NCI-H1417 (cell line): ENCODE data around the gene IL1RAPL1.

ENCODE experiments used
- DNase-seq, 3 experiments: peaks; one replicate each; lab custom pipeline; 2025; lab: John Stamatoyannopoulos, UW

Gene IL1RAPL1

DNA sequence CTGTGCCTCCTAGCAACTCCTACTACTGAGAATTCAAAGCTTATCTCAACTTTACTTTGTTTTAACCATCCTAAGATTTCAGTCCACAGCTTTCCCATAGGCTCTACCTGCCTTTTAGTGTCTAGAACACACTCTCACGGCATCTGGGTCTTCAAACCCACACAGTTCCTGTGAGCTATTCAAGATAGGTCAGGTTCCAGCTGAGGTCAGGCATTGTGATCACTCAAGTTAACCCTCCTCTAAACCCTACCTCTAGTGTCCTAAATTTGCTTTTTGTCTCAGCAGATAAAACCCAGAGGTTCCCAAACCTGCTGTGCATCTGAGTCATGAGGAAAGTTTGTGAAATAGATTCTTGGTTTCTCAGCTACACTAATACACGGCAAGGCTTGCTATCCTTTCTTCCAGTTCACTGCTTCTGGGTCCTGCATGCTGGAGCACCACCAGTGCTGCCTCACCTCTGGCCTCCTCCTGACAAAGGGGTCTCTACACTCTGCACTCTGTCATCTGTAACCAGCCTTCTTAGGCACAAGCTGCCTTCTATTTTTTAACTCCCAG lies 1303.5 kb downstream of the IL1RAPL1 start:
- DNase-seq = no peak

DNA sequence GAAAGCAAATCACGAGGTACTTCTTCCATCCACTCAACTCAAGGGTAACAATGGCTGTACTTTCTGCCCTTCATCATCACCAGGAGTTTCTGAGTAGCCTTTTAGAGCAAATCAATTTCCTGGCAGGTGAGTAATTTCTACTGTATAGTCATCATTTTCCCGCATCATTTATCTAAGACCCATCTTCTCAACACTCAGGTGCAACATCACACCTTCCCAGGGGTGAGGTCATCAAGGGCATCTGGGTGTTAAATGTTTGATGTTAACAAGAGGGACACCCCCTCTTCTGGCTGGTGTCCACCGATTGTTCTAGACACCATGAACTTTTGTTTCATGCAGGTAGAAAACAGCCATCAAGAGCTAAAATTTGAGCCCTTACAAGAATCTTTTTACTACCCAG lies 1314.8 kb downstream of the IL1RAPL1 start:
- DNase-seq = no peak

DNA sequence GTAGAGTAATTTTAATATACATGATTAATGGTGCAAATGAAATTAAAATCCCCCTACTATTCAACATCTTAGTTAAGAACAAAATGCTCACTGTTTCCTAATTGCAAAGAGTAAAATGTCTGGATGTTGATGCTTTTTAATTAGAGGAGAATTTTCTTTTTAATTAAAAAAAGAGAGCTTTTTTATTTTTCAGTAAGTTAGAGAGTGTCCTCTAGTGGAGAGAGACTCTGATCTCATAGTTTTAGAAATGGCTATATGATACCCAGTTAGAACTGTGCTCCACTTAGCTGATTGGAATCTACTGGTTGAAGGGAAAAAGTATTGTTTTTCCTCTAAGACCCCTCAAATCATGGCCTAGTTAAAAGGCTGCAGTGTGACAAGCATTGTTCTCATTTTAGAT lies 1316.1 kb downstream of the IL1RAPL1 start:
- DNase-seq = peak in 1 of 3 experiments; percentile 44

DNA sequence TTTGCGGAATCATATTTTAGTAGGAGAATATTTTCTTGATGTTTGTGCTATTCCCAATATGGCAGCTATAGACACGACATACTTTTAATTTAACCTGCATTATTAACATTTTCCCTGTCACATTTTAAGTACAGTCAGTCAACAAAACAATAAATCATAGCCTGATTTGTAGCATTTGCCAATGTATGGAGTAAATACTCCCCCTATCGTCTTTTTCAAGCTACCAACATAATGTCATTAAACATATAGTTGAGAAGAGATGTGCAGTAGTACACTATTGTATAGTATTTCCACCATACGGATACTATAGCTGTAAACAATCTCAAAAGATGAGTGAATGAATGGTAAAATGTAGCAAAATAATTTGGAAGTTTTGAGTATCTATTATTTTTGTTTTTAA lies 1324.4 kb downstream of the IL1RAPL1 start:
- peak in 1 of 3 experiments; percentile 42 for DNase-seq

- no peak for DNase-seq
Measured at GRCh38 chrX:29913647-29914046, 1326.4 kb downstream of the IL1RAPL1 start.

DNA sequence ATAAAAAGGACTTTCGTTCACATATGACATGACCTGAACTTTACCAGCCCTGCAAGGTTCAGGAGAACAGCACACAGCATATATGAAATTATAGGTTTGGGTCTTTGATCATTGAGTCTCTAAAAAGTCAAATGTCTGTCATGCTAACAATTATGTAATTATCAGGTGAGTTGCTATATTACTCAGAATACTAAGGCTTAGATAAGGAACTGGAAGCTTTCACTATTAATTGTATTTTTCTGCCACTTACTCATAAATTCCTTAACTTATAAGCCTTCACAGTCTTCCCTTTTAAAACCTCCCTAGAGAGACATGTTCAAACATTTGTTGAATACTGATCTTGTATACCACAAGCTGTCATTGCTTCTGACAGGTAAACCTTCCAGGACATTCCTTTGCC lies 1335.4 kb downstream of the IL1RAPL1 start:
- no peak for DNase-seq

DNA sequence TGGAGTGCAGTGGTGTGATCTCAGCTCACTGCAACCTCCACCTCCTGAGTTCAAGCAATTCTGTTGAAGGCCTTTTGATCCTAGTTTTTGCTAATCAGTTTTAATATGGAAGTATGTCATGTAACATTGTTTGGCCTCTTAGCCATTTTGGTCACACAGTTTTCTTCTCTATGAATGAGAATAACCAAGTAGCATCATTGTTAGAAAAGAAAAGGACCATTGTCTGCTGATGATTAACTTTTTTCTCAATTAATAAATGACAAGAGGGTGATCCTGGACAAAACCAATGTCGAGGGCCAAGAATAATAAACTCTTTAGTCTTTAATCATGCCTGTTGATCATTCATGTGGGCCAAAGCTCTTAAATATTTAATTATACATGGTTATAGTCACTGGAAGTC lies 1338.8 kb downstream of the IL1RAPL1 start:
- DNase-seq = no peak

DNA sequence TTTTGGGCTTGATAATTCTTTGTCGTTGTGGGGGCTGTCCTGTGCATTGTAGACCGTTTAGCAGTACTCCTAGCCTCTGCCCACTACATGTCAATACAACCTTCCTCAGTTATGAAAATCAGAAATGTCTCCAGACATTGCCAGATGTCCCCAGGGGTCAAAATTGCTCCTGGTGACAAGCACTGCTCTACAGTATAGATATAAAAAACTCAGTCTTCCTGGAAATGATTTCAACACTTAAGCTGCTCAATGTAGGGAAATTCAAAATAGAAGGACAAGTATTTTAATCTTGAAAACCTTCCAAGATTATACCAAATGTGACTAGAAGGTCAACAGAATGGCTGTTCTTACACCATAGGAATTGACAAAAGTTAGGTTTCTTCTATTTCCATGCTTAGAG lies 1339.4 kb downstream of the IL1RAPL1 start:
- DNase-seq = no peak

- no peak for DNase-seq
Measured at GRCh38 chrX:29935455-29935854, 1348.2 kb downstream of the IL1RAPL1 start.

DNA sequence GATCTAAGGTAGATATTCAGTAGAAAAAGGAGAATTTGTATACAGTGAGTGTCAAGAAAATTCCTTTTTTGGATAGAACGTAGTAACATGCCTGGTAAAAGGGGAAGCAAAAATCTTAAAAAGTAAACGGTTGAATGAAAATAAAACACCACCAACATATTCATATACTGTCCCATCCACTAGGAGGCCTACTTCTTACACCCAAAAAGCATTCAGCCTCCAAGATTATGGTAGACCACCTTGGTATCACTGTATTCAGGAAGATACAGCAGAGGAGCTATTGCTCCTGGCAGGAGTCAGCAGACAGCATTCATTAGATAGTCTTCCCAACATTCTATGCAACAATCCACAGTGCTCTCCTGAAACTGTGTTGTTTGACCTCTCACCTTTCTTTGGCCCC lies 1353.5 kb downstream of the IL1RAPL1 start:
- DNase-seq = no peak

DNA sequence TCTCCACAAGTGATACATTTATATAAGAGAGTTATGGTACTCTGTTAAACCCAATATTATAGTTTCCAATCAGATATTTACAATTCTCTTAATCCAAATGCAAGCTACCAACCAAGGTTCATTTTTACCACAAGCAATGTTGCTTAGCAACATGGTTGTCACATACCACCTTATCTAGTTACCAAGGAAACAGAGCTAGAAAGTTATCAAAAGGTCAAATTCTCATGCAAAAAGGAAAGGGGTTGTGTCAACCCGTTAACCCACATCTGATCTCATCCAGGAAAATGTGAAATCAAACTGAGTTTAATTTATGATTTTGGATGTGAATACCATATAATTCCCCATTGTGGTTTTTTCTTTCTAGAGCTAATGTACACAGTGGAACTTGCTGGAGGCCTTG lies 1354.0 kb downstream of the IL1RAPL1 start:
- DNase-seq = no peak

DNA sequence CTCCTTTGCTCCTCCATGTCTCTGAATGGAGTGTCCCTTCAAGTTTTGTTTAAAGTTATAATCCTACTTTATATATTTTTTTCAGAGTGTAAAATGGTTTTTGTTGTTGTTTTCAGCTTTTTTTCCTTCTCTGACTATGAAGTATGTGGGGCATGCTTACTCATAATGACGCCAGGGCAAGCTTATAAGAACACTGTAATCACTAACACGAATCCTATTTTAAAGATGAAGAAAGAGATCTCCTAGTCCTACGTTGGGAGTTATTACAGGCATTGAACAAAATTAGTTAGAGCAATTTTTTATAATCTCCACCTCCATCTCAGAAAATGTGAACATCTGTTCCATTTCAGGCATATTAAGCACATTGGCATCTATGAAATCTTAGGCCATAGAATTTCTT lies 1360.0 kb downstream of the IL1RAPL1 start:
- DNase-seq = no peak

DNA sequence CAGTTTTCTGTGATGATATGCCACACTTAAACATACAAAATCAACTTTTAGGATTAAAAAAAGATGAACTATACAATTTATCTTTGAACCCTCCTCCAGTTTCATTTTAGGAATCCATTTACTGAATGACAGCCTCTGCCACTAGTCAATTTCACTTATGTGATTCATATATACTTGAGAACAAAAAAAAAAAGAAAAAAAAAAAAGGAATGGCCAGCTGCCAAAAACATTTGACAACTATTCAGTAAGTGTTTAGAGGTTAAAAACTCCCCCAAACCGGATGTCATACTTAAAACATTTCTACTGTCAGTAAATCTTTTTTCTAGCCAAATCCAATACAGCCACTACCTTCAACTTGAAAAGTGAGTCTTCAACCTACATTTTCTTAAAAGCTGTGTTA lies 1361.4 kb downstream of the IL1RAPL1 start:
- peak in 1 of 3 experiments; percentile 24 for DNase-seq

DNA sequence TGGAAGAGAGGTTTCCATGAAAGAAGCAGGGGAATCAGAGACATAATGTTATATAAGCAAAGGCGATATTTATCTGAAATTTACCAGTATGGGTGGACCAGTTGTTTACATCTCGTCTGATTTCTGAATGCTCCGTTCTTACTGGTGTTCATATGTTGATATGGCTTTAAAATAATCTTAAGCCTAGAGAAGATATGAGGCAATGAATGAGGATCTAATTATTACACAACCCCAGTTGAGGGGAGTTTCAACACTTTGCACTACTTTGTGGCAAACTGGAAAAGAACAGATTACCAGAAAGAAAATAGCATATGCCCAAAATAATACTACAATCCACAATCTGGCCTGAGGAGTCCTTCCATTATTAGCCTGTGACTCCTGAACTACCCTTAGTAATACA lies 1364.8 kb downstream of the IL1RAPL1 start:
- DNase-seq = no peak

- no peak for DNase-seq
Measured at GRCh38 chrX:29962061-29962460, 1374.8 kb downstream of the IL1RAPL1 start.

DNA sequence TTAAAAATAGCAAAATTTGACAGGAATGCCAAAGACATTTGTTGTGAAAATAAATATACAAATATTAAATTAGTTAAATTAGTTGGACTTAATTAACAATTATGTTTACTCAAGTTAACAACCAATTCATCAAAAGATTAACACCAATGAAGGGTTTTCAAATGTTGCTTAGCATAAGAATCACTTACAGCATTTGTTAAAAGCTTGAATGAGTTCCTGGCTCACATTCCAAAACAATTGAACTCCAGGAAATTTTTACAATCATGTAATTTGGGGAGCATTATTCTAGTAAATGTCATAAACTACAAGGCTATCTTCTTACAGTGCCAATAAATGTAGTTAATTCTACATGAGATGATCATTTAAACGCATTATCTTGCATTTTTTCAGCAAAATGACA lies 1378.4 kb downstream of the IL1RAPL1 start:
- DNase-seq = no peak

GRCh38 chrX:29992083-29992482 lies 1404.8 kb downstream of the IL1RAPL1 start:
- DNase-seq = no peak

- peak in 1 of 3 experiments; percentile 31 for DNase-seq
Measured at GRCh38 chrX:30005813-30006212, 1418.6 kb downstream of the IL1RAPL1 start.
